GM23338 (cell line): ENCODE measurements around the gene NTRK1.

Experiments
- CREB1 ChIP-seq: fragments of 250-450 bp; sonication (Bioruptor Pico); IDR thresholded peaks from 2 replicates; pipeline ENCODE4 v1.5.0; 2020; ENCODE audit warnings: low read depth, mild to moderate bottlenecking, moderate library complexity
- CTCF ChIP-seq, 2 experiments: fragments of 200-600 bp in 1 of 2; sonication (generic) in 1 of 2; conservative IDR thresholded peaks; 2 replicates each; pipeline versions ENCODE4 v1.5.1 to v1.6.1; 2016 to 2017; ENCODE audit warnings: antibody characterized with exemption in 2 of 2, low read depth in 2 of 2, mild to moderate bottlenecking in 2 of 2, moderate library complexity in 1 of 2
- EZH2 ChIP-seq: fragments of 200-600 bp; sonication (generic); IDR thresholded peaks from one replicate; pipeline ENCODE4 v1.8.0; 2017; ENCODE audit warnings: antibody characterized with exemption, mild to moderate bottlenecking, low read depth; ENCODE audit not compliant: unreplicated experiment
- JUNB ChIP-seq: IDR thresholded peaks from one replicate; pipeline ENCODE4 v1.6.1; 2016; ENCODE audit warnings: antibody characterized with exemption; ENCODE audit not compliant: unreplicated experiment
- POLR2AphosphoS5 ChIP-seq: IDR thresholded peaks from 2 replicates; pipeline ENCODE4 v1.6.1; 2016; ENCODE audit warnings: antibody characterized with exemption, low read depth
- REST ChIP-seq: IDR thresholded peaks from one replicate; pipeline ENCODE4 v1.6.1; 2018; ENCODE audit warnings: antibody characterized with exemption; ENCODE audit not compliant: unreplicated experiment
- ZNF331 ChIP-seq: fragments of 250-450 bp; sonication (Bioruptor Pico); IDR thresholded peaks from 2 replicates; pipeline ENCODE4 v1.5.0; 2020; ENCODE audit warnings: low read depth, mild to moderate bottlenecking, moderate library complexity

- TF ChIP-seq EZH2, result peak; percentile 52
- no peak for TF ChIP-seq CTCF (conservative IDR thresholded peaks at IDR 0.05; ENCODE audit: low read depth in 2 of 2)
- no peak for TF ChIP-seq ZNF331 (CRISPR knock-in tag)
- TF ChIP-seq POLR2AphosphoS5, result no peak
- no peak for TF ChIP-seq REST
- TF ChIP-seq JUNB, result no peak
- no peak for TF ChIP-seq CREB1 (CRISPR knock-in tag)
These were observed 16.0 kb upstream of the NTRK1 start for GRCh38 chr1:156844638-156845037.
